ENCODE data around the gene BCOR.

Gene BCOR

GRCh38 chrX:40132751-40133150, 35.0 kb upstream of the BCOR start:
- Histone ChIP-seq H3K4me3 (ENCODE audit: low read length) (no peak overlapping the region), H3K36me3 (ENCODE audit: control insufficient read depth, low read depth, low read length) (no peaks in the 10 kb centered on the region), H3K4me1 (ENCODE audit: control insufficient read depth, low read depth, low read length) (no peaks in the 10 kb centered on the region), H3K27me3 (ENCODE audit: control insufficient read depth, insufficient read depth, low read length) (no peaks in the 10 kb centered on the region), H3K9me3 (ENCODE audit: control insufficient read depth, low read depth, low read length) (no peaks in the 10 kb centered on the region), H3K27ac (ENCODE audit: low read length) (no peak overlapping the region), H3K9ac (ENCODE audit: low read length) (no peak overlapping the region)

- H3K27ac ChIP-seq (ENCODE audit: low read length) = no peak overlapping the region
These were observed 34.0 kb upstream of the BCOR start for GRCh38 chrX:40131654-40132337.

GRCh38 chrX:40130207-40130606, 32.4 kb upstream of the BCOR start:
- H3K9ac ChIP-seq (ENCODE audit: low read length) = no peak overlapping the region
- H3K4me3 ChIP-seq (ENCODE audit: low read length) = no peak overlapping the region
- no peak overlapping the region for H3K27ac ChIP-seq (ENCODE audit: low read length)
- no peaks in the 10 kb centered on the region for H3K9me3 ChIP-seq (ENCODE audit: control insufficient read depth, low read depth, low read length)
- no peaks in the 10 kb centered on the region for H3K27me3 ChIP-seq (ENCODE audit: control insufficient read depth, insufficient read depth, low read length)
- H3K4me1 ChIP-seq (ENCODE audit: control insufficient read depth, low read depth, low read length) = no peaks in the 10 kb centered on the region
- H3K36me3 ChIP-seq (ENCODE audit: control insufficient read depth, low read depth, low read length) = no peaks in the 10 kb centered on the region

More at GRCh38 chrX:40131654-40132337, 34.0 kb upstream of the BCOR start:
- no peaks in the 10 kb centered on the region for H3K4me1 ChIP-seq (ENCODE audit: control insufficient read depth, low read depth, low read length)
- no peaks in the 10 kb centered on the region for H3K9me3 ChIP-seq (ENCODE audit: control insufficient read depth, low read depth, low read length)
- no peaks in the 10 kb centered on the region for H3K36me3 ChIP-seq (ENCODE audit: control insufficient read depth, low read depth, low read length)
- no peak overlapping the region for H3K9ac ChIP-seq (ENCODE audit: low read length)
- H3K27me3 ChIP-seq (ENCODE audit: control insufficient read depth, insufficient read depth, low read length) = no peaks in the 10 kb centered on the region
- H3K4me3 ChIP-seq (ENCODE audit: low read length) = no peak overlapping the region

GRCh38 chrX:40127052-40127451, 29.3 kb upstream of the BCOR start:
- Histone ChIP-seq H3K9me3 (ENCODE audit: control insufficient read depth, low read depth, low read length) (no peaks in the 10 kb centered on the region), H3K4me3 (ENCODE audit: low read length) (no peak overlapping the region), H3K27ac (ENCODE audit: low read length) (no peak overlapping the region), H3K36me3 (ENCODE audit: control insufficient read depth, low read depth, low read length) (no peaks in the 10 kb centered on the region), H3K4me1 (ENCODE audit: control insufficient read depth, low read depth, low read length) (no peaks in the 10 kb centered on the region), H3K27me3 (ENCODE audit: control insufficient read depth, insufficient read depth, low read length) (no peaks in the 10 kb centered on the region), H3K9ac (ENCODE audit: low read length) (no peak overlapping the region)

- H3K27ac ChIP-seq (ENCODE audit: low read length) = no peak overlapping the region
- H3K4me1 ChIP-seq (ENCODE audit: control insufficient read depth, low read depth, low read length) = no peaks in the 10 kb centered on the region
- H3K9me3 ChIP-seq (ENCODE audit: control insufficient read depth, low read depth, low read length) = no peaks in the 10 kb centered on the region
- H3K27me3 ChIP-seq (ENCODE audit: control insufficient read depth, insufficient read depth, low read length) = no peaks in the 10 kb centered on the region
- H3K36me3 ChIP-seq (ENCODE audit: control insufficient read depth, low read depth, low read length) = no peaks in the 10 kb centered on the region
- H3K9ac ChIP-seq (ENCODE audit: low read length) = no peak overlapping the region
- H3K4me3 ChIP-seq (ENCODE audit: low read length) = no peak overlapping the region
These were observed 24.7 kb upstream of the BCOR start for GRCh38 chrX:40122487-40122886.

- no peaks in the 10 kb centered on the region for H3K4me1 ChIP-seq (ENCODE audit: control insufficient read depth, low read depth, low read length)
- H3K4me3 ChIP-seq (ENCODE audit: low read length) = no peak overlapping the region
- H3K36me3 ChIP-seq (ENCODE audit: control insufficient read depth, low read depth, low read length) = no peaks in the 10 kb centered on the region
- no peak overlapping the region for H3K9ac ChIP-seq (ENCODE audit: low read length)
- H3K9me3 ChIP-seq (ENCODE audit: control insufficient read depth, low read depth, low read length) = no peaks in the 10 kb centered on the region
- H3K27ac ChIP-seq (ENCODE audit: low read length) = no peak overlapping the region
- no peaks in the 10 kb centered on the region for H3K27me3 ChIP-seq (ENCODE audit: control insufficient read depth, insufficient read depth, low read length)
These were observed 23.9 kb upstream of the BCOR start for GRCh38 chrX:40121618-40122017.

GRCh38 chrX:40120838-40121580, 23.3 kb upstream of the BCOR start:
- Histone ChIP-seq H3K4me1 (ENCODE audit: control insufficient read depth, low read depth, low read length) (no peaks in the 10 kb centered on the region), H3K27ac (ENCODE audit: low read length) (no peak overlapping the region), H3K9ac (ENCODE audit: low read length) (no peak overlapping the region), H3K9me3 (ENCODE audit: control insufficient read depth, low read depth, low read length) (no peaks in the 10 kb centered on the region), H3K4me3 (ENCODE audit: low read length) (no peak overlapping the region), H3K36me3 (ENCODE audit: control insufficient read depth, low read depth, low read length) (no peaks in the 10 kb centered on the region), H3K27me3 (ENCODE audit: control insufficient read depth, insufficient read depth, low read length) (no peaks in the 10 kb centered on the region)

GRCh38 chrX:40117715-40118285, 20.0 kb upstream of the BCOR start:
- no peak overlapping the region for H3K4me3 ChIP-seq (ENCODE audit: low read length)
- H3K4me1 ChIP-seq (ENCODE audit: control insufficient read depth, low read depth, low read length) = no peaks in the 10 kb centered on the region
- no peaks in the 10 kb centered on the region for H3K36me3 ChIP-seq (ENCODE audit: control insufficient read depth, low read depth, low read length)
- H3K9me3 ChIP-seq (ENCODE audit: control insufficient read depth, low read depth, low read length) = no peaks in the 10 kb centered on the region
- H3K27me3 ChIP-seq (ENCODE audit: control insufficient read depth, insufficient read depth, low read length) = peaks cover 4% of the 10 kb centered on the region
- H3K27ac ChIP-seq (ENCODE audit: low read length) = no peak overlapping the region
- H3K9ac ChIP-seq (ENCODE audit: low read length) = no peak overlapping the region

GRCh38 chrX:40116925-40117324, 19.2 kb upstream of the BCOR start:
- H3K36me3 ChIP-seq (ENCODE audit: control insufficient read depth, low read depth, low read length) = no peaks in the 10 kb centered on the region
- H3K27me3 ChIP-seq (ENCODE audit: control insufficient read depth, insufficient read depth, low read length) = peaks cover 13% of the 10 kb centered on the region
- no peaks in the 10 kb centered on the region for H3K9me3 ChIP-seq (ENCODE audit: control insufficient read depth, low read depth, low read length)
- no peak overlapping the region for H3K4me3 ChIP-seq (ENCODE audit: low read length)
- no peak overlapping the region for H3K9ac ChIP-seq (ENCODE audit: low read length)
- H3K27ac ChIP-seq (ENCODE audit: low read length) = no peak overlapping the region
- H3K4me1 ChIP-seq (ENCODE audit: control insufficient read depth, low read depth, low read length) = no peaks in the 10 kb centered on the region

GRCh38 chrX:40112996-40113395, 15.2 kb upstream of the BCOR start:
- peaks cover 41% of the 10 kb centered on the region for H3K27me3 ChIP-seq (ENCODE audit: control insufficient read depth, insufficient read depth, low read length)
- no peak overlapping the region for H3K4me3 ChIP-seq (ENCODE audit: low read length)
- peaks cover 6% of the 10 kb centered on the region for H3K4me1 ChIP-seq (ENCODE audit: control insufficient read depth, low read depth, low read length)
- no peaks in the 10 kb centered on the region for H3K9me3 ChIP-seq (ENCODE audit: control insufficient read depth, low read depth, low read length)
- no peak overlapping the region for H3K9ac ChIP-seq (ENCODE audit: low read length)
- H3K36me3 ChIP-seq (ENCODE audit: control insufficient read depth, low read depth, low read length) = no peaks in the 10 kb centered on the region
- no peak overlapping the region for H3K27ac ChIP-seq (ENCODE audit: low read length)

- H3K9me3 ChIP-seq (ENCODE audit: control insufficient read depth, low read depth, low read length) = no peaks in the 10 kb centered on the region
- H3K4me3 ChIP-seq (ENCODE audit: low read length) = no peak overlapping the region
- H3K4me1 ChIP-seq (ENCODE audit: control insufficient read depth, low read depth, low read length) = peaks cover 10% of the 10 kb centered on the region
- no peak overlapping the region for H3K9ac ChIP-seq (ENCODE audit: low read length)
- no peak overlapping the region for H3K27ac ChIP-seq (ENCODE audit: low read length)
- H3K27me3 ChIP-seq (ENCODE audit: control insufficient read depth, insufficient read depth, low read length) = peaks cover 53% of the 10 kb centered on the region
- no peaks in the 10 kb centered on the region for H3K36me3 ChIP-seq (ENCODE audit: control insufficient read depth, low read depth, low read length)
These were observed 14.1 kb upstream of the BCOR start for GRCh38 chrX:40111868-40112267.
